IMR-90 (cell line): Measurements from ENCODE around the gene FXYD1.

Source experiments
- BHLHE40 ChIP-seq: fragments of 150-350 bp; IDR thresholded peaks from 2 replicates; pipeline ENCODE4 v1.6.1; 2016; ENCODE audit warnings: mild to moderate bottlenecking, low read depth, low read length
- CEBPB ChIP-seq: IDR thresholded peaks from 2 replicates; pipeline ENCODE4 v1.6.1; 2012; ENCODE audit warnings: low read depth, low read length, improper control_type of control experiment
- CHD1 ChIP-seq: IDR thresholded peaks from 2 replicates; pipeline ENCODE4 v1.6.1; 2012; ENCODE audit warnings: low read depth, low read length, improper control_type of control experiment
- CTCF ChIP-seq: conservative IDR thresholded peaks from 2 replicates; pipeline ENCODE4 v1.5.1; 2012; ENCODE audit warnings: mild to moderate bottlenecking, low read depth, low read length, improper control_type of control experiment
- ELK1 ChIP-seq: fragments of 150-350 bp; IDR thresholded peaks from 2 replicates; pipeline ENCODE4 v1.6.1; 2016; ENCODE audit warnings: low read depth, mild to moderate bottlenecking, low read length, moderate library complexity, borderline replicate concordance
- FOS ChIP-seq: fragments of 150-350 bp; IDR thresholded peaks from 2 replicates; pipeline ENCODE4 v1.6.1; 2016; ENCODE audit warnings: low read depth, low read length
- MAFK ChIP-seq: IDR thresholded peaks from 2 replicates; pipeline ENCODE4 v1.6.1; 2012; ENCODE audit warnings: low read depth, low read length, improper control_type of control experiment
- MXI1 ChIP-seq: IDR thresholded peaks from 2 replicates; pipeline ENCODE4 v1.6.1; 2012; ENCODE audit warnings: low read depth, mild to moderate bottlenecking, low read length, moderate library complexity, borderline replicate concordance
- POLR2A ChIP-seq: IDR thresholded peaks from 2 replicates; pipeline ENCODE4 v1.6.1; 2012; ENCODE audit warnings: mild to moderate bottlenecking, low read depth, low read length
- SMC3 ChIP-seq: fragments of 150-350 bp; IDR thresholded peaks from 2 replicates; pipeline ENCODE4 v1.6.1; 2016; ENCODE audit warnings: low read depth, mild to moderate bottlenecking, antibody characterized with exemption, low read length, moderate library complexity
- USF2 ChIP-seq: fragments of 150-350 bp; IDR thresholded peaks from 2 replicates; pipeline ENCODE4 v1.6.1; 2017; ENCODE audit warnings: mild to moderate bottlenecking, antibody characterized with exemption, low read length, low read depth

- TF ChIP-seq CTCF (no peak), ELK1 (no peak), MXI1 (no peak), POLR2A (no peak), FOS (no peak), USF2 (no peak), CEBPB (no peak), CHD1 (no peak), MAFK (no peak), BHLHE40 (no peak), SMC3 (no peak)
Observed at GRCh38 chr19:35136977-35137702, 1.5 kb upstream of the FXYD1 start.
